HS-5 (cell line): ENCODE results near the gene BIK.
"Not testable (repeated sequence)": the region's sequence is repeated elsewhere in the genome, so short reads cannot be mapped to it uniquely, and the experiment has no call there.

Source experiments
- DNase-seq: peaks from one replicate; pipeline ENCODE4 v3.0.0-alpha.2; 2012; ENCODE audit warnings: low read depth

The BIK gene, protein sequence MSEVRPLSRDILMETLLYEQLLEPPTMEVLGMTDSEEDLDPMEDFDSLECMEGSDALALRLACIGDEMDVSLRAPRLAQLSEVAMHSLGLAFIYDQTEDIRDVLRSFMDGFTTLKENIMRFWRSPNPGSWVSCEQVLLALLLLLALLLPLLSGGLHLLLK

DNA sequence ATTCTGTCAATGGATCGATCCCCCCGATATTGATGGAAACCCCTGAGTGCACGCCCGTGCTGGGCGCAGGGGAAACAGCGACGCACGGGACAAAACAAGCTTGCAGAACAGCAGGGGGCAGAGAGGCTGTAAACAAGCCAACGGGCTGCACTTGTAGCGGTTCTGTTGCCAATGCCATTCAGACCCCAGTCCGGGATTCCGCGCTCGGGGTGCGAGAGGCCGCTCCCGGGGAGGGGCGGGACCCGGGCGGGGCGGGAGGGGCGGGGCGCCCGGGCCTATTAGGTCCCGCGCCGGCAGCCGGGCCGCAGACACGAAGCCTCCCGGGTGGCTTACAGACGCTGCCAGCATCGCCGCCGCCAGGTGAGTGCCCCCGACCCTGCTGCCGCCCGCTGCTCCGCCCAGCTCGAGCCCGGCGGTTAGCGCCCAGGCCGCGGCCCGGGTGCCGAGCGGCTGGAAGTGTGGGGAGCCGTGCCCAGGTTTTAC lies at the start of gene BIK:
BIK (plus strand) TSS at position 307 of the 483 bp plus-strand sequence. CDS start 13,273 bp downstream, outside the sequence.
- DNase-seq = no peak

DNA sequence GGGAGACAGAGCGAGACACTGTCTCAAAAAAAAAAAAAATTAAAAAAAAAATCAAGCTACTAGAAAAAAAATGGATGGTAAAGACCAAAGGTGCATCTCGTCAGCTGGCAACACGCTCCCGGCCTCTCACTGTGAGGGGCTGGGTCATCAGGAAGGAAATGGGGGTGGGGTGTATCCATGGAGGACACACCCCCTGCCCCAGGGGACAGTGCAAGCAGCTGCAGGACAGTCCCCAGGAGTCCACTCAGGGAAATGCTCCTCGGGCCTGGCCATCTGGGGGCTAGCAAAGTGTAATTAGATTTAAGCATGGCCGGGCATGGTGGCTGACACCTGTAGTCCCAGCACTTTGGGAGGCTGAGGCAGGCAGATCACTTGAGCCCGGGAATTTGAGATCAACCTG lies 44.4 kb upstream of the BIK start:
- no peak for DNase-seq

DNA sequence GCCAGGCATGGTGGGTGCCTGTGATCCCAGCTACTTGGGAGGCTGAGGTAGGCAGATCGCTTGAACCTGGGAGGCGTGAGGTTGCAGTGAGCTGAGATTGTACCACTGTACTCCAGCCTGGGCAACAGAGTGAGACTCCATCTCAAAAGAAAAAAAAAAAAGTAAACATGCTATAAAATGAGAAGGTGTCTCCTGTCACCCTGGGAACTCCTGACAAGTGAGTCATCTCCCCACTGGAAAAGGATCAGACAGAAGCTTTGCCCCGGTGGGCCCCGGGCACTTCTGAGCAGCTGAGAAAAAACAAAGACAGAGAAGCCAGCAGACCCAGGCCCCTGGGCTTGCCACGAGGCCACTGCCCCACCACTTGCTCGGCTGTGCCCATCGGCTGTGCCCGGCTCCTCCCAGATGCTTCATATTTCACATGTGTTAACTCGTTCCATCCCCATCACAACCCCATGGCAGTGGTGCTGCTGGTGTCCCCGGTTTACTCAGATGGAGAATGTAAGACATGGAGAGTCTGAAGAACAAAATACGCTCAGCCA lies 43.6 kb upstream of the BIK start:
- no peak for DNase-seq

DNA sequence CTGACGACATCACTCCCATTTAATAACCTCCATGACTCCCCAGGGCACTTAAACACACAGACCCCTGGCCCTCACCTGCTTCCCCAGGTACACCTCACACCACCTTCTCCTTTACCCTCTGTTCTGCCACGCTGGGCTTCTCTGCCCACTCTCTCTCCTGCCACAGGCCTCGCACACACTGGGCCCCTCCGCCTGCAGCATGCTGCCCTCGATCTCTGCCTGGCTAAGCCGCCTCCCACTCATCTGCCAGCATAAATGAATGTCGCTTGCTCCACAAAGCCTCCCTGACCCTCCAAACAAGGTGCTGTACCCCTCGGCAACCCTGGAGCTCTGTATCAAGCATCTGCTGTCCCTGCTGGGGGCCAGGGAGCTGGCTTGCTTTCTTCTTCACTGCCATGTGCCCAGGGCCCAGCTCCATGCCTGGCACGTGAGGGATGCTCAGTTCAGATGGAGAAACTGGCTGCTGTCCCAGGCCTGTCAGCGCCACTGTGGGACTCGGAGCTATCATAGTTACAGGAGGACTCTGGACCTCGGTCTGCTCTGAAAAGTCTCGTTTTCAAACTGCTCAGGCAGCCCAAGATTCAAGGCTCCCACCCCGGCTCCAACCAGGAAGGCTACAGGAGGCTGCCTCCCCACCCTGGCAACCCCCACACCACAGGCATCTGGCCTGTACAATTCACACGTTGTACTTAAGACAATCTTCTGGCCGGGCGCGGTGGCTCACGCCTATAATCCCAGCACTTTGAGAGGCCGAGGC lies 33.3 kb upstream of the BIK start:
- no peak for DNase-seq

GRCh38 chr22:43078522-43078921 lies 32.0 kb upstream of the BIK start:
- DNase-seq = no peak

- no peak for DNase-seq
Observed at GRCh38 chr22:43079742-43080141, 30.8 kb upstream of the BIK start.

DNA sequence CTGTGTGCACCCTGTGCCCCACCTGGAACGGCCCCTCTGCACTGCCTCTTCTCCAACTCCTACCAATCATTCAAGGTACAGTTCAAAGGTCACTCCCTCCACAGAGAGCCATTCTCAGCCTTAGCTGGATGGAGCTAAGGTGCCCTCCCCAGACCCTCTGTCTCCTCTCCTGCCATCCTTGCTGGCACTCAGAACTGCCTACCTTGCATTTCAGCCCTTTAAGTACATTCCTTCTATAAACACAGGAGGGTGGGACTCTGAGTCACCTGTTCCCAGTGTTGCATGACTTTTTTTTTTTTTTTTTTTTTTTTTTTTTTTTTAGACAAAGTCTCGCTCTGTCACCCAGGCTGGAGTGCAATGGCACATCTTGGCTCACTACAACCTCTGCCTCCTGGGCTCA lies 29.9 kb upstream of the BIK start:
- no peak for DNase-seq

- no peak for DNase-seq
Observed at GRCh38 chr22:43081968-43082367, 28.6 kb upstream of the BIK start.

- no peak for DNase-seq
Observed at GRCh38 chr22:43085658-43086606, 24.6 kb upstream of the BIK start.

DNA sequence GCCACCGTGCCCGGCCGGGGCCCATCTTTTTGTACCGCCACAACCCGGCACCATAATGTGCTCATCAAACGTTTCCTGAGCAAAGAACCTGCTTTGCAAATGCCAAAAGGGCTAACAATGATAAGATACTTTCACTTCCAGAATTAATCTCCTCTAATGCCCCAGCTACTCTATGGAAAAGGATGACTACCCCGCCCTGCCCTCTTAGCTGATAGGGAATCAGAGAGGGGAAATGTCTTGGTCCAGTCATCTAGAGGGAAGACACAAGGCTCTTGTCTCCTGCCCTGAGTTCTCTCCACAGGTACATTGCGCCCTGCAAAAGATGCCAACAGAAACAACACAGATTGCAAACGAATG lies 21.9 kb upstream of the BIK start:
- no peak for DNase-seq

- peak; percentile 61 for DNase-seq
Observed at GRCh38 chr22:43088984-43089717, 21.4 kb upstream of the BIK start, which contains the start of gene TTLL1. TSS of gene TTLL1 (minus strand) at chr22:43089391. CDS start at chr22:43075586, 13,805 bp downstream.

DNA sequence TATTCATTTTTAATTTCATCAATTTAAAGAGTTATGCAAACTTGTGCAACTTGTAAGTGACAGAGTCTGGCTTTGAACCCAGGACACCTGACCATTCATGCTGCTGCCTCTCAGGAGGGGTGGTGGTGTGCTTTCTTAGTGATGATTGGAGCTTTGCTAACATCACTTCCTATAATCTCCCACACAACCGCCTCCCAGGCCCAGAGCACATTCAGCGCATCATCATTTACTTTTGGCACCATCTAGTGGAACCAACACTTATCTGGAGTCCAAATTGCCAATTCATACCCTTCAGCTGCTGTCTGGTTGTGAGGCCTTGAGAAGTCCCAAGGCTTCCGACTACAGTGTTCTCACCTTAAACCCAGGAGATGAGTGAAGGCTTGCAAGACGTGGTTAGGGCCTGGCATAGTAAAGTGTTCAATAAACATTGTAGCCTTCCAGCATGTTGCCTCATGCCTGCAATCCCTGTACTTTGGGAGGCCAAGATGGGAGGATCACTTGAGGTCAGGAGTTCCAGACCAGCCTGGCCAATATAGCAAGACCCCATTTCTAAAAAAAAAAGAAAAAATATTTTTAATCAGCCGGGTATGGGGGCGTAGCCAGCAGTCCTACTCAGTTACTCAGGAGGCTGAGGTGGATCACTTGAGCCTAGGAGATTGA lies 20.3 kb upstream of the BIK start:
- DNase-seq = peak; percentile 72

DNA sequence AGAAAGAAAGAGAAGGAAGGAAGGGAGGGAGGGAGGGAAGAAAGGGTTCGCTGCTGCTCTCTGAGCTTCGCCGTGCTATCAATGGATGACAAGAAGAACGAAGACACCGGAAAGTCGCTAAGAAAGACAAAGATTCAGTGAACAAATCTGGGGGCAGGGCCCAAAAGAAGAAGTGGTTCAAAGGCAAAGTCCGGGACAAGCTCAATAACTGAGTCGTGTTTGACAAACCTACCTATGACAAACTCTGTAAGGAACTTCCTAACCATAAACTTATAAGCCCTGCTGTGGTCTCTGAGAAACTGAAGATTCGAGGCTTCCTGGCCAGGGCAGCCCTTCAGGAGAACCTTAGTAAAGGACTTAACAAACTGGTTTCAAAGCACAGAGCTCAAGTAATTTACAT lies 18.5 kb upstream of the BIK start:
- no peak for DNase-seq

- no peak for DNase-seq
Observed at GRCh38 chr22:43094085-43094484, 16.5 kb upstream of the BIK start.

DNA sequence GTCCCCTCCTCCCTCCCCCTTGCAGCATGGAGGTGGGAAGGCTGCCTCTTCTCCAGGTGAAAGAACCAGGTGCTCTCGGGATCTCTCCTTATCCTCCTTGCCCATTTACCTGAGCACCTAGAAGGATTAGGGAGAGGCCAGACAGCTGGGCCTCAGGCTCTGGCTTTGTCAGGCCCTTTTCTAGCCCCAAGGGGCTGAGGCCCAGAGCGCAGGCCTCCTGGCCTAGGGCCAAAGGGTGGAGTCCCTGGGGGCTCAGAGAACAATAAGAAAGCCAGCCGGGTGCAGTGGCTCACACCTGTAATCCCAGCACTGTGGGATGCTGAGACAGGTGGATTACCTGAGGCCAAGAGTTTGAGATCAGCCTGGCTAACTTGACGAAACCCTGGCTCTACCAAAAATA lies 16.0 kb upstream of the BIK start:
- DNase-seq = no peak

- no peak for DNase-seq
Observed at GRCh38 chr22:43096420-43096819, 14.1 kb upstream of the BIK start.

GRCh38 chr22:43098356-43098755 lies 12.2 kb upstream of the BIK start:
- DNase-seq = no peak

DNA sequence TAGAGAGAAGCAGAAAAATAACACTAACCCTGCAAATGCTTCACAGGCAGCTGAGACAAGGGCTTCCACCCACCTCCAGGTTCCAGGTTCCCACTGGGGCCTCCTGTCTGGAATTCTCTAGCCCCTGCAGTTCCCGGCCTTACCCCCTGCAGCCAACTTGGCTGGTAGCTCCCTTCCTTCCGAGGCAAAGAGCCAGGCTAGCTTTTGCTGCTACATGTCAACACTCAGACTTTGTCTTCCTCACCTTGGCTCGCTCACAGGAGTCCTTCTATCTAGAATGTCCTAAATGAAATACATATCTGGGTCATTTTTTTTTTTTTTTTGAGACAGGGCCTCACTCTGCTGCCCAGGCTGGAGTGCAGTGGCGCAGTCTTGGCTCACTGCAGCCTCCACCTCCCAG lies 11.5 kb upstream of the BIK start:
- DNase-seq = no peak

GRCh38 chr22:43100225-43100624 lies 10.3 kb upstream of the BIK start:
- DNase-seq = no peak

- DNase-seq = no peak
Observed at GRCh38 chr22:43101306-43101705, 9.2 kb upstream of the BIK start.

DNA sequence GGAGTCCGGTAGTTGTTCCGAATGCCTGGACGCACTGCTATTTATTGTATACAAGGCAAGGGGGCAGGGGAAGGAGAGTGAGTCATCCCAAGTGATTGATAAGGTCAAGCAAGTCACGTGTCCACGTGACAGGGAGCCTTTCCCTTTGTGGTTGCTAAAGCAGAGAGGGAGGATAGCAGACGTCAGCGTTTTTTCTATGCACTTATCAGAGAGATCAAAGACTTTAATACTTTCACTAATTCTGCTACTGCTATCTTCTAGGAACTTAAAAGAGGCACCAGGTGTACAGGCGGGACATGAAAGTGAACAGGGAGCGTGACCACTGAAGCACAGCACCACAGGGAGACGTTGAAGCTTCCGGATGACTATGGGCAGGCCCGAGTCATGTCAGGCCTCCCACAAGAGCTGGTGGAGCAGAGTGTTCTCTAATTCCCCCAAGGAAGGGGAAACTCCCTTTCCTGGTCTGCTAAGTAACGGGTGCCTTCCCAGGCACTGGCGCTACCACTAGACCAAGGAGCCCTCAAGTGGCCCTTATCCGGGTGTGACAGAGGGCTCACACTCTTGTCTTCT lies 6.4 kb upstream of the BIK start:
- DNase-seq = not testable (repeated sequence)
